ENCODE measurements around the gene PIMREG.

The PIMREG gene

GRCh38 chr17:6437466-6437865, 6.8 kb upstream of the PIMREG start:
- no peak for TF ChIP-seq CTCF (IDR thresholded peaks at IDR 0.05; ENCODE audit: low read depth, low read length)
- no peak for DNase-seq (ENCODE audit: extremely low read depth, low read depth)

- DNase-seq (ENCODE audit: extremely low read depth, low read depth): no peak
- TF ChIP-seq CTCF (IDR thresholded peaks at IDR 0.05; ENCODE audit: low read depth, low read length): no peak
These were observed 6.3 kb upstream of the PIMREG start for GRCh38 chr17:6437956-6438355.

GRCh38 chr17:6439951-6440350, 4.3 kb upstream of the PIMREG start:
- DNase-seq (ENCODE audit: extremely low read depth, low read depth): no peak
- TF ChIP-seq CTCF (IDR thresholded peaks at IDR 0.05; ENCODE audit: low read depth, low read length): no peak

DNA sequence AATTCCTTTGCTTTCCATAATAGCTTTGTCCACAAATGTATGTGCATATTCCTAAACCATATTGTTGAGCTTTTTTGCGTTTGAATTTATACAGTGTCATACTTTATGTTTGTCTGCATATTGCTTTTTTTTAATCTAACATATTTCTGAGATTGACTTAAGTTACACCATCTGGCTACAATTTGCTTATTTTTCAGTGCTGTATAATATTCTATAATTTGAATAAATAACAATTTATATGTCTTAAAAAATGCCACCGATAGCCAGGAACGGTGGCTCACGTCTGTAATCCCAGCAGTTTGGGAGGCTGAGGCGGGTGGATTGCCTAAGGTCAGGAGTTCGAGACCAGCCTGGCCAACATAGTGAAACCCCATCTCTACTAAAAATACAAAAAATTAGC, 1.5 kb upstream of the PIMREG start:
- no peak for DNase-seq (ENCODE audit: extremely low read depth, low read depth)
- TF ChIP-seq CTCF (IDR thresholded peaks at IDR 0.05; ENCODE audit: low read depth, low read length): no peak

- no peak for DNase-seq (ENCODE audit: extremely low read depth, low read depth)
- no peak for TF ChIP-seq CTCF (IDR thresholded peaks at IDR 0.05; ENCODE audit: low read depth, low read length)
These were observed 498 bp downstream of the PIMREG start for GRCh38 chr17:6444571-6445335.

DNA sequence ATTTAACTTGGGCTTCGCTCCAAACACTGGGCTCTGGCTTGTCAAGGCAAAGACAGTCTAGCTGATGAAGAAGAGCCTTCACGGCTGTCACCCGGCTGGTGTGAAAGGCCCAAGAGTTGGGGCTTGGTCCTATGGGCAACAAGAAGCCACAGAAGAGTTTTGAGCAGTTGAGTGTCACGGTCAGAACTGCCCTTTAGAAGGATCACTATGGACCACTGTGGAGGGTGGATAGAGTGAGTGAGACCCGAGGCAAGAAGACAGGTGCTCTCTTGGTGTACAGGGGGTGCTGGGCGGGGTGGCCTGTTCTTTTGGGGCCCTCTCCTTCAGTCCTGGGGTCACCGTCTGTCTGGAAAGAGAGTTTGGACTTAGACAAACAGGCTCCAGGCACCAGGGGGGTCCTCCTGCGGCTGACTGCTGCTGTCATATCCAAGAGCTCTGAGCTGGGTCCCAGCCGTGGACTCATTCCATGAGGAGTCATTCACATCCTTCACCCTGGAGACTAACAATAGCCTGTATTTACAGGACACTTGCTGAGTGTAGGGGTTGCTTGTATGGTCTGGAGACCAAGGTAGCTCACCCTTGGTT, 2.4 kb downstream of the PIMREG start:
- no peak for TF ChIP-seq CTCF (IDR thresholded peaks at IDR 0.05; ENCODE audit: low read depth, low read length)
- no peak for DNase-seq (ENCODE audit: extremely low read depth, low read depth)

DNA sequence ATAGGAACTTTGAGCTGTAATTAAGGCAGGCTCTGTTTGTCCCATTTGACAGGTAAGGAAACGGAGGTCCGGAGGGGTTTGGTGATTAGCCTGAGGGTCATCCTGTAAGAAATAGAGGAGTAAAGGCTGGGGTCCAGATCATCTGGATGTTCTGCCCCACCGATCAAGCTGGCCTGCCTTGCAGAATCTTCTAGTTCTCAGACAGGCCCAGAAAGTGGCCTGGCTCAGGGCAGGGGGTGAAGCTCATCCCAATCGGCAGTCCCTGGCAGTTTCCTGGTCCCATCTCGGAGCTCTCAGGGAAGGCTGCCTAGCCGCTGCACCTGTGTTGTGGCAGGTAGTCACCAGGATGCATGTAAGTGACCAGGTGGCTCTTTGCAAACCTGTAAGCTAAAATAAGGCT, 4.2 kb downstream of the PIMREG start:
- no peak for TF ChIP-seq CTCF (IDR thresholded peaks at IDR 0.05; ENCODE audit: low read depth, low read length)

More for the DNA sequence above, 4.2 kb downstream of the PIMREG start:
- no peak for DNase-seq (ENCODE audit: extremely low read depth, low read depth)

Data from AG09319 (cell line).